ENCODE data around the gene CHN2. TPM values are rescaled to one million over a fixed set of nuclear protein-coding genes. Genes with fewer than 3 reads are reported as not detected.

CHN2 gene
- total RNA-seq, 1 experiment from 2014 or later: 7.7 TPM

- 0 out of 2 replicates have a peak overlapping the region, but pooled peaks have one; percentile 2 for H3K4me3 ChIP-seq (ENCODE audit: low read length)
- no peaks in the 10 kb centered on the region for H3K9me2 ChIP-seq (replicated peaks; ENCODE audit: low read length)
- DNase-seq (no peak), ATAC-seq (peak; percentile 51; the same call in 1 of the 2 replicates)
- H4K20me1 ChIP-seq (ENCODE audit: low read length): no peaks in the 10 kb centered on the region
- H3K36me3 ChIP-seq (ENCODE audit: low read depth, low read length): no peaks in the 10 kb centered on the region
- no peaks in the 10 kb centered on the region for H3K79me2 ChIP-seq (ENCODE audit: low read length)
- ChIA-PET POLR2A (ENCODE audit: unreplicated experiment) (no interaction called here), CTCF (interaction anchor here (0.6 kb wide), 1 partner anchor 95 kb away, joined by 3 read pairs; no protein-coding TSS in a partner anchor)
- H3K4me2 ChIP-seq (ENCODE audit: low read length): peak overlapping the region; percentile 63
- H3F3A ChIP-seq (ENCODE audit: low read length, unreplicated experiment): peaks cover 5% of the 10 kb centered on the region
- peak overlapping the region; percentile 89 for H3K27ac ChIP-seq (ENCODE audit: low read length)
- TF ChIP-seq EZH2phosphoT487 (IDR thresholded peaks at IDR 0.05; ENCODE audit: borderline replicate concordance, low read length): no peak
- no peak for TF ChIP-seq CTCF (conservative IDR thresholded peaks at IDR 0.05; ENCODE audit: low read depth, low read length)
- no peak for TF ChIP-seq EZH2 (IDR thresholded peaks at IDR 0.05; ENCODE audit: low read length, unreplicated experiment)
- peak overlapping the region; percentile 22; the same call in 1 of the 2 replicates for H3K9ac ChIP-seq (ENCODE audit: low read length)
- no peak overlapping the region for H2AFZ ChIP-seq (ENCODE audit: low read length)
- intact Hi-C loops (cut with micrococcal nuclease): loop anchor here (1.0 to 5.0 kb wide), 6 partner anchors 15 to 172 kb away; no protein-coding TSS in a partner anchor
- no peaks in the 10 kb centered on the region for H3K27me3 ChIP-seq (ENCODE audit: low read length)
- peaks cover 45% of the 10 kb centered on the region for H3K4me1 ChIP-seq (ENCODE audit: insufficient read depth, low read length)
- BruUV-seq (replicated peaks): no TSS peak
- H3K9me3 ChIP-seq (ENCODE audit: low read length): no peaks in the 10 kb centered on the region
These were observed 90.3 kb downstream of the CHN2 start for GRCh38 chr7:29284696-29285443.

GRCh38 chr7:29285444-29285793 is 90.8 kb downstream of the CHN2 start:
- H3K27ac ChIP-seq (ENCODE audit: low read length): peak overlapping the region; percentile 89
- ATAC-seq: peak; percentile 85

More at GRCh38 chr7:29285444-29285793, 90.8 kb downstream of the CHN2 start:
- H3K9ac ChIP-seq (ENCODE audit: low read length): peak overlapping the region; percentile 23; the same call in 1 of the 2 replicates
- POLR2A ChIA-PET (ENCODE audit: unreplicated experiment): no interaction called here
- H3K27me3 ChIP-seq (ENCODE audit: low read length): no peaks in the 10 kb centered on the region
- DNase-seq: peak; percentile 97
- intact Hi-C loops (cut with micrococcal nuclease): loop anchor here (1.0 to 5.0 kb wide), 6 partner anchors 15 to 172 kb away; no protein-coding TSS in a partner anchor
- H3F3A ChIP-seq (ENCODE audit: low read length, unreplicated experiment): peaks cover 5% of the 10 kb centered on the region
- no peaks in the 10 kb centered on the region for H3K9me3 ChIP-seq (ENCODE audit: low read length)
- BruUV-seq (replicated peaks): no TSS peak
- H2AFZ ChIP-seq (ENCODE audit: low read length): no peak overlapping the region
- CTCF ChIA-PET: no interaction called here
- peak overlapping the region; percentile 65 for H3K4me2 ChIP-seq (ENCODE audit: low read length)
- no peaks in the 10 kb centered on the region for H4K20me1 ChIP-seq (ENCODE audit: low read length)
- TF ChIP-seq EZH2 (IDR thresholded peaks at IDR 0.05; ENCODE audit: low read length, unreplicated experiment): no peak
- no peak for TF ChIP-seq CTCF (conservative IDR thresholded peaks at IDR 0.05; ENCODE audit: low read depth, low read length)
- no peak for TF ChIP-seq EZH2phosphoT487 (IDR thresholded peaks at IDR 0.05; ENCODE audit: borderline replicate concordance, low read length)
- H3K4me3 ChIP-seq (ENCODE audit: low read length): no peak overlapping the region
- peaks cover 45% of the 10 kb centered on the region for H3K4me1 ChIP-seq (ENCODE audit: insufficient read depth, low read length)
- no peaks in the 10 kb centered on the region for H3K9me2 ChIP-seq (replicated peaks; ENCODE audit: low read length)
- H3K36me3 ChIP-seq (ENCODE audit: low read depth, low read length): no peaks in the 10 kb centered on the region
- no peaks in the 10 kb centered on the region for H3K79me2 ChIP-seq (ENCODE audit: low read length)
